ENCODE measurements around the gene PPIE.

GRCh38 chr1:39776886-39777285 lies 38.2 kb downstream of the PPIE start:
- TF ChIP-seq CTCF (IDR thresholded peaks at IDR 0.05; ENCODE audit: borderline replicate concordance, extremely low read depth, low read length, poor library complexity, severe bottlenecking) (no peak), EZH2 (IDR thresholded peaks at IDR 0.05; ENCODE audit: borderline replicate concordance, low read depth, low read length, severe bottlenecking) (no peak)
